HUES64 (cell line): ENCODE data around the gene THRB.

Source experiments
- H3K27ac ChIP-seq: 2 replicates; pipeline ENCODE4 v1.7.0; 2013; ENCODE audit warnings: low read depth, low read length, inconsistent platforms
- H3K27me3 ChIP-seq: 2 replicates; pipeline ENCODE4 v1.6.1; 2013; ENCODE audit warnings: mild to moderate bottlenecking, low read length; ENCODE audit not compliant: insufficient read depth
- H3K36me3 ChIP-seq: 2 replicates; pipeline ENCODE4 v1.6.1; 2013; ENCODE audit warnings: mild to moderate bottlenecking, low read length; ENCODE audit not compliant: insufficient read depth
- H3K4me1 ChIP-seq: 2 replicates; pipeline ENCODE4 v1.6.1; 2013; ENCODE audit warnings: mild to moderate bottlenecking, low read length, moderate library complexity; ENCODE audit not compliant: insufficient read depth
- H3K4me3 ChIP-seq: 2 replicates; pipeline ENCODE4 v1.5.1; 2013; ENCODE audit warnings: mild to moderate bottlenecking, low read length, moderate library complexity
- H3K9ac ChIP-seq: 2 replicates; pipeline ENCODE4 v1.6.1; 2013; ENCODE audit warnings: mild to moderate bottlenecking, low read depth, low read length
- H3K9me3 ChIP-seq: 2 replicates; pipeline ENCODE4 v1.6.1; 2013; ENCODE audit warnings: low read depth, low read length; ENCODE audit not compliant: insufficient read depth
- WGBS: fragments of 150-250, 120-280 bp; methylation state at CpG from one replicate; pipeline ENCODE4 v1.1.7; 2013; ENCODE audit warnings: missing lambda C conversion rate; 5-methylcytosine and 5-hydroxymethylcytosine counted together

Gene THRB

DNA sequence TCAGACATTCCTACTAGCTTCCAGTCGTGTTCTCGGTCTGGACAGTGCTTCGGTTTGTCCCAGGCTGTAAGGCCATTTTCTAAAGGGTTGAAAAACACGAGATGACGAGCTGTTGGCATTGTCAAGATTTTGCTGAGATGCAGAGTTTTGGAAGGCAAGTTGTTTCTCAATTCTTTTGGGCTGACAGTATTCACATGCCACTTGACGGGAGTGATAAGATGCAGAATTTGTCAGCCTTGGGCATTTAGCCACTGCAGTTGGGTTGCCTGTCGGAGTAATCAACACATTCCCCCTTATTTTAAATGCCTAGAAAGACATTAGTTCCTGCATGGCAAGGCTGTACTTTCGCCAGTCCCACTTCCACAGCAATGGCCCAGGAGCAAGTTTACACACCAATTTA, 304.4 kb downstream of the THRB start:
- 96% methylated on average over 8 of the region's 8 CpGs for WGBS
- Histone ChIP-seq H3K36me3 (no peaks in the 10 kb centered on the region), H3K27me3 (no peaks in the 10 kb centered on the region), H3K4me1 (no peaks in the 10 kb centered on the region), H3K27ac (no peak overlapping the region), H3K9ac (no peak overlapping the region), H3K4me3 (no peak overlapping the region), H3K9me3 (no peaks in the 10 kb centered on the region)

DNA sequence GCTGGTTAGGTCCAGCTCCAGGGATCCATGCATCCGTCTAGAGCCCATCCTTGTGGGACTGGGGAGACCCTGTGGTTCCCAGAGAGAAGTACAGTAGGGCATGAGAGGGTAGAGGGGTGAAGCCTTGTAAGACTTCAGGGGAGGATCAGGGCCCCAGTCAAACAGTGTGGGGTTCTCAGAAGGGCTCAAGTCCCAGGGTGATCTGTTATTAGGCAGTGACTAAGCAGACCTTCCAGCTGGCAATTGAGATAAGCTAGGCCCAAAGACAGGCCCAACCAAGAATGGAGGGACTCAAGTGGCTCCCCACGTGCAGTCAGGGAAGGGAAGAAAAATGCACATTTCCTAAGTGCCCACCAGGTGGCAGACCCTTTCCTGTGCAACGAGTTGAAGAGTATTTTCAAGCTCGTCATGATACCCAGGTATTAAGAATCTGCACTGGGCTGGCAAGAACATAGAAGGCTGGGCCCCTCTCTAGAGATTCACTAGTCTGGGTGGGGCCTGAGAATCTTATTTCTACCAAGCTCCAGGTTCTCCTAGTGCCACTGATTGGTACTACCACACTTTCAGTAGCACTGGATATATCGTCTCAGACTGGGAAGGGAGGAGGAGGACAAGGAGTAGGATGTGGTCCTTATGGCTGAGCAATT, 308.8 kb downstream of the THRB start:
- H3K9me3 ChIP-seq = no peaks in the 10 kb centered on the region
- H3K4me3 ChIP-seq = no peak overlapping the region
- H3K27me3 ChIP-seq = no peaks in the 10 kb centered on the region
- 55% methylated on average over 5 of the region's 5 CpGs for WGBS
- H3K36me3 ChIP-seq = no peaks in the 10 kb centered on the region
- no peaks in the 10 kb centered on the region for H3K4me1 ChIP-seq
- no peak overlapping the region for H3K27ac ChIP-seq
- H3K9ac ChIP-seq = no peak overlapping the region

DNA sequence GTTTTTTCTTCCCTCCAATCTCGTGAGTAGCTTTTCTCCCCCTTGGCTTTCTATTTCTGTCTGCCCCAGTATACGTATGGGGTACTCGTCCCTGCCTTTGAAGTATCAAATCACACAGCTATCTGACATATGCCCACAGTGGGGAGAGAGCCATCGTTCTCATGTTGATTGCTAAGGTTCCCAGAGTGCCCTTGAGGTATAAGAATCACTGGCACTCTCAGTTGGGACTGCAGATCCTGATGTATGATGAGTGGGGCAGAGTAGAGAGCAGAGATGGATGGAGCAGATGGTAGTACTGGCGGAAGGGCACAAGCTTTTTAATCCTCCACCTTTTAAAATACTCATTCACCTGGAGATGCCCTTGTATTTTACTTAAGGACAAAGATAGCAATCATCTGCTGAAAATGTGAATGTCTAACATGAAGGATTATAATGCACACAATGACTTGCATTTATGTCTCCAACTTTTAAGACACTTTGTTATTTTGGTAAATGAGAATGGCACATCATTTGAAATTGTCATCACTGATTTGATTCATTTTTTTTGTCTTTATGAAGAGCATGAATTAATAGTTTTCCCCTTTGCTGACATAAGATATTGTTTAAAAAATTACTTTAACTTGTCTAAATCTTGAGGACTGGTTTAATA, 310.0 kb downstream of the THRB start:
- Histone ChIP-seq H3K36me3 (no peaks in the 10 kb centered on the region), H3K4me1 (no peaks in the 10 kb centered on the region), H3K9ac (no peak overlapping the region), H3K27me3 (no peaks in the 10 kb centered on the region), H3K27ac (no peak overlapping the region), H3K4me3 (no peak overlapping the region), H3K9me3 (no peaks in the 10 kb centered on the region)
- WGBS = 85% methylated on average over 4 of the region's 5 CpGs

DNA sequence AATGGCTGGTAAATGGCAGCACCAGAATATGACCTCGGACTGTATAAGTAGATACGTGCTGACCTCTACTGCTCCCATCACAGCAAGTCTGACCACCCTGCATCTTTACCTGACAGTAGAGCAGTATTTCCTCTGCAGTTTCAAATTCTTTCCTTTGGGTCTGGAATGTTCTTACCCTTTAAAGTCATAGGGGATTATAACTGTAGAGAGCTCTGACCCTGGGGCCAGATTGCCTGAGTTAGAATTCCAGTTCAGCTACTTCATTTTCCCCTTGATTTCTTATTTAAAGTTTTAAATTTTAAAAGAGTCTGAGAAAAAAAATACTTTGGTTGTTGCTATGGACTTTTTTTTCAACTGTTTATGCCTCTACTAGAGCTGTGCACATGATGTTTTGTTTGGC, 311.9 kb downstream of the THRB start:
- 91% methylated on average over 2 of the region's 2 CpGs for WGBS
- Histone ChIP-seq H3K4me1 (no peaks in the 10 kb centered on the region), H3K36me3 (no peaks in the 10 kb centered on the region), H3K27ac (no peak overlapping the region), H3K9me3 (no peaks in the 10 kb centered on the region), H3K9ac (no peak overlapping the region), H3K27me3 (no peaks in the 10 kb centered on the region), H3K4me3 (no peak overlapping the region)

DNA sequence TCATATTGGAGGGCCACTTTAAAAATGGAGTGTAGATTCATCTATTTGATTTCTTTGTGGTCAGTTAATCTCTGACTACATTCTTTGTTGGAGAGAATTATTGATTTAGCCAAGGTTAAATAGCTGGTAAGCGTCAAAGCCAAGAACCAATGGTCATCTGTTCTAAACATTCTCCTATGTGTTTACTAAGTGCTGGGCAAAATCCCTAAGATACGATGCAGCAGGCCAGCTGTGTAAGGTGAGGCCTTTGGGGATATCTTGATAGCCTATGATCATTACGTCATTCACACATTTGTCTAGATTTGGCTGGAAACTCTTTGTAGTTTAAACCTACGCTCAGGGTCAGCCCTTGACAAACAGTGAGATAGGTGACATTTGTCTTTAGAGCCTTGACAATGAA, 313.4 kb downstream of the THRB start:
- H3K36me3 ChIP-seq = no peaks in the 10 kb centered on the region
- 96% methylated on average over 4 of the region's 4 CpGs for WGBS
- H3K27me3 ChIP-seq = no peaks in the 10 kb centered on the region
- H3K4me3 ChIP-seq = no peak overlapping the region
- no peaks in the 10 kb centered on the region for H3K9me3 ChIP-seq
- no peak overlapping the region for H3K27ac ChIP-seq
- H3K4me1 ChIP-seq = no peaks in the 10 kb centered on the region
- no peak overlapping the region for H3K9ac ChIP-seq

DNA sequence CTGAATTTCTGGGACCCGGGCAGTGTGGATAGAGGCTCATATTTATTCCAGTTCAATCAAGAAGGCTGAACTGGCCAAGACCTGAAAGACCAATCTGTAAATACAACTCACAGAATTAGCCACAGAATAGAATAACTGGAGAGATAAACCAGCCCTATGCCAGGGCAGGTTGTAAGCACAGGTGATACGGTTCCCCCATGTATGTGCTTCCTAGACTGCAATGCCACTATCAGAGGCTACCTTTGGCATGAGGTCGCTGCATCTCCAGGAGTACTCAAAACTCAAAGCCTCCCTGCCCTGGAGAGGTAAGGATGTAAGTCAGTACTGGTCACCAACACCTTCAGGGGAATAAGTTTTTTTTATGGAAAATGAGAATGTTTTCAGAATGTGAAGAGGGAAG, 314.0 kb downstream of the THRB start:
- no peaks in the 10 kb centered on the region for H3K36me3 ChIP-seq
- H3K27ac ChIP-seq = no peak overlapping the region
- H3K27me3 ChIP-seq = no peaks in the 10 kb centered on the region
- no peak overlapping the region for H3K4me3 ChIP-seq
- WGBS = 89% methylated on average over 3 of the region's 3 CpGs
- H3K9ac ChIP-seq = no peak overlapping the region
- no peaks in the 10 kb centered on the region for H3K9me3 ChIP-seq
- no peaks in the 10 kb centered on the region for H3K4me1 ChIP-seq

DNA sequence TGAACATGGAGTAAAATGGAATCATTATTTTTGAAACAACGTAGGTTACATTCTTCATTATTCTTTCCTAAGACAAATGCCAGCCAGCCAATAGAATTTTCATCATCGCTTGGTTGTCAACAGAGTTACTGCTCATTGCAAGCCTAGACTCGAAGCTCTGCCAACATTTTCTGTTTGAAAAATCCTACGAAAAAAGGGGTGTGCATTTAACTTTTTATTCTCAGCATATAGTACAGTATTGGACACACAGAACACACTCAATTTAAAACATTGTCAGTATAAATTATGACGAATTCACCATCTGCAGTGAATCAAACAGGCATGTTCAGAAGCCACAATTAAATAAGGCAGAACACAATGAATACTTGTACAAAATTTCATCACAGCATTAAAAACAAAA, 317.4 kb downstream of the THRB start:
- peaks cover 12% of the 10 kb centered on the region for H3K4me1 ChIP-seq
- no peaks in the 10 kb centered on the region for H3K36me3 ChIP-seq
- no peak overlapping the region for H3K4me3 ChIP-seq
- 88% methylated on average over 5 of the region's 5 CpGs for WGBS
- H3K27ac ChIP-seq = no peak overlapping the region
- H3K9ac ChIP-seq = no peak overlapping the region
- no peaks in the 10 kb centered on the region for H3K27me3 ChIP-seq
- no peaks in the 10 kb centered on the region for H3K9me3 ChIP-seq

DNA sequence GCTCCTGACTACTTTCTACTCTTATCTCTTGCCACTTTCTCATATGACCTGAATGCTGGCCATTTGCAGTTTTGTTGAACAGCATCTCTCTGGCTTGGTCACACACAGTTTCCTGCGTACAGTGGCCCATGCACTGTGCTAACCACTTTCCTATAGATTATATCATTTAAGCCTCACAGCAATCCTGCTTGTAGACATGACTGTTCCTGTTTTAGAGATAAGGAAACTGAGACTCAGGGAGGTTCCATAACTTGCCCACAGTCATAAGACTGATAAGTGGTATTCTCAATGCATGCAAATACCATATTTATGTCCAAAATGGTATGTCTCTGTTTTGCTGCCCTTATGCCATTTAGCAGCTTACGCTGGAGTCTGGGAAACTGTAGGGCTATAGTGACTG, 320.0 kb downstream of the THRB start:
- H3K4me3 ChIP-seq = no peak overlapping the region
- H3K4me1 ChIP-seq = peaks cover 12% of the 10 kb centered on the region
- 94% methylated on average over 2 of the region's 2 CpGs for WGBS
- H3K36me3 ChIP-seq = no peaks in the 10 kb centered on the region
- H3K27ac ChIP-seq = no peak overlapping the region
- H3K9ac ChIP-seq = no peak overlapping the region
- no peaks in the 10 kb centered on the region for H3K9me3 ChIP-seq
- no peaks in the 10 kb centered on the region for H3K27me3 ChIP-seq

DNA sequence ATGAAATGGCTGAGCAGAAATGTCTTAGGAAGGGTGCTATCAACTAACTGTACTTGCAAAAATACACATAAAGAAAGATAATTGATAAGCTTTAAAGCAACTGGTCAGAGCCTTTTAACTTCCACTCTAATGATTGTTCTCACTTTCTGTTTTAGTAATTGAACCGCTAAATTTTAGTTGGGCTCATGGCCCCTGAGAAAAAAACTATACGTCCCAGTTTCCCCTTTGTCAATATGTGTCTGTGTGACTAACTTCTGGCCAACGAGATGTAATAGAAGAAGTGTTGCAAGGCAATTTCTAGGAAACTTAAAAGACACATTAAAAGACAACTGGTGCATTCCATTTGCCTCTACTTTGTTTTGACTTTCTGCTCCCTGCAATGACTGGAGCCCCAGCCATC, 325.7 kb downstream of the THRB start:
- H3K9ac ChIP-seq = no peak overlapping the region
- no peaks in the 10 kb centered on the region for H3K27me3 ChIP-seq
- WGBS = 88% methylated on average over 3 of the region's 3 CpGs
- H3K9me3 ChIP-seq = no peaks in the 10 kb centered on the region
- H3K4me1 ChIP-seq = peaks cover 22% of the 10 kb centered on the region
- H3K4me3 ChIP-seq = no peak overlapping the region
- no peak overlapping the region for H3K27ac ChIP-seq
- H3K36me3 ChIP-seq = no peaks in the 10 kb centered on the region

DNA sequence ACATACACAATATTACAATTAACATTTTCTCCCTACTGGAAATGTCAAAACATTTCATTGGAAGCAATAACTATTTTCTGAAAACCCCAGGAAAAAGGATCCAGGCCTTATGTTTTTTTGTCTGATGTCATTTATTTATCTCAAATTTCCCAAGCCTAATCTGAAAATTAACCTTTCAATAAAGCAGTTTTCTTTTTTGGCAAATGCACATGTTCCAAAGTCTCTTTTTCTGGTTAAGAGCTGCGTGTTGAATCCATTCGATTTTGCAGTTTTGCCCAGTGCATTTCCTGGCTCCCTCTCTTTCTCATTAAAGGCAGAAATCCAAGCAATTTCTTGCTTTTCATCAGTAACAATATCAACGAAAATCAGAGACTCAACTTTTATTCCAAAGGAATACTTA, 327.2 kb downstream of the THRB start:
- H3K36me3 ChIP-seq = no peaks in the 10 kb centered on the region
- peaks cover 18% of the 10 kb centered on the region; the same call in 1 of the 2 replicates for H3K4me1 ChIP-seq
- H3K4me3 ChIP-seq = no peak overlapping the region
- WGBS = 83% methylated on average over 3 of the region's 3 CpGs
- H3K9me3 ChIP-seq = no peaks in the 10 kb centered on the region
- no peak overlapping the region for H3K9ac ChIP-seq
- H3K27ac ChIP-seq = no peak overlapping the region
- no peaks in the 10 kb centered on the region for H3K27me3 ChIP-seq

DNA sequence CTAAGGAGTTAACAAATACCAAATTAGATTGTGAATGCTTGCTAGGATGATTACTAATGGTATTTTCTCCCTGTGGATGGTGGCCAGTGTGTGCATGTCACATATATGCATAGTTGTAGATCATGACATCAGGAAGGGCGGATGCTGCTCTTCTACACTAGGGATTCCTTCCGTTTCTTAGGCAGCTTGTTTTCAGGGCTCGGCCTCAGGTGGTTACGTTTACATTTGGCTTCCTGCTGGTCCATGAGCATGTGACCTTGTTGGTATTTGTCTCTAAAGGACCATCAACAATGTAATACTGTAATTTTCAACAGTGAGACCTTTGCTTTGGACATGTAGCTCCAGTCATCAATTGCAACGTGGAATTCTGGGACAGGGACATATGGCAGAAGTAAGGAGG, 328.1 kb downstream of the THRB start:
- Histone ChIP-seq H3K27ac (no peak overlapping the region), H3K27me3 (no peaks in the 10 kb centered on the region), H3K4me1 (peaks cover 22% of the 10 kb centered on the region; the same call in 1 of the 2 replicates), H3K9me3 (no peaks in the 10 kb centered on the region), H3K9ac (no peak overlapping the region), H3K36me3 (no peaks in the 10 kb centered on the region), H3K4me3 (no peak overlapping the region)
- WGBS = 62% methylated on average over 5 of the region's 5 CpGs

DNA sequence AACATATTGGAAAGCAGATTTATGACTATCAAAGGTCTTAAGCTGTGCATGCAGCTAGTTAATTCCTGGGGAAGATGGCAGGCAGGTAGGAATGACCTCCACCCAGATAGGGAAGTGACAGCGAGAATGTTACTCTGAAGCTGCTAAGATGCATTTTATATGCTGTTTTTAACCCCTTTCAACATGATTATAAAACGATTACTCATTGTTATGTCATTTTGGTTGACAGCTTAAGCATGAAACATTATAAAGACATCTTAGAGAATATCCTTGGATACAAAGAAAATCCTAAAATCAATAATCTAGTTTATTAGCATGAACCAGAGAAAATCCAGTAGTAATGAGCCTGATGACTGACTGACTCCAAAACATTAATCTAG, 329.1 kb downstream of the THRB start:
- peaks cover 31% of the 10 kb centered on the region; the same call in 1 of the 2 replicates for H3K4me1 ChIP-seq
- no peaks in the 10 kb centered on the region for H3K9me3 ChIP-seq
- no peaks in the 10 kb centered on the region for H3K36me3 ChIP-seq
- 100% methylated on average over 1 of the region's 2 CpGs for WGBS
- H3K27me3 ChIP-seq = no peaks in the 10 kb centered on the region
- no peak overlapping the region for H3K4me3 ChIP-seq
- no peak overlapping the region for H3K9ac ChIP-seq
- no peak overlapping the region for H3K27ac ChIP-seq
